Ovary (tissue), 3 donors: ENCODE measurements around the gene SEC16A.

ENCODE experiments used
- CTCF ChIP-seq, 3 donors: fragments of 450-650 bp in 2 of 3; fragments of 200-600 bp in 1 of 3; IDR thresholded peaks; one replicate each; pipeline versions ENCODE4 v1.5.1 to v1.8.0; 2016 to 2022; ENCODE audit warnings: antibody characterized with exemption in 3 of 3, mild to moderate bottlenecking in 1 of 3
- EP300 ChIP-seq: sonication (generic); formaldehyde crosslinking; IDR thresholded peaks from one replicate; pipeline ENCODE4 v1.6.1; 2017; ENCODE audit warnings: antibody characterized with exemption
- POLR2A ChIP-seq: fragments of 450-650 bp; IDR thresholded peaks from one replicate; pipeline ENCODE4 v1.6.1; 2017; ENCODE audit warnings: antibody characterized with exemption, mild to moderate bottlenecking, moderate library complexity
- donor health status: DM: no; HTN: no; CAD: no.

- TF ChIP-seq CTCF (IDR thresholded peaks at IDR 0.05), result no peak
- no peak for TF ChIP-seq POLR2A
- no peak for TF ChIP-seq EP300
These were observed 35.6 kb downstream of the SEC16A start for GRCh38 chr9:136447173-136447778.
